ENCODE measurements around the gene SNORC.

GRCh38 chr2:232882085-232882484 is 12.0 kb downstream of the SNORC start:
- TF ChIP-seq POLR2AphosphoS5 (IDR thresholded peaks at IDR 0.05) (no peak), CTCF (IDR thresholded peaks at IDR 0.05) (no peak), EP300 (IDR thresholded peaks at IDR 0.05) (no peak)
